Stimulated activated CD4-positive, alpha-beta T cell treated with anti-CD3 and anti-CD28 coated beads, Interleukin-2, amount 100 ng/mL, for 24 hours (primary cell): ENCODE results near the gene KLF13.
A peak's percentile ranks its signal among the peaks of the same experiment; 100 is the strongest.

Source experiments
- DNase-seq, 2 donors: peaks; one replicate each; pipeline ENCODE4 v3.0.0-alpha.2; 2020

KLF13 gene

GRCh38 chr15:31300981-31301672 lies 25.5 kb upstream of the KLF13 start:
- DNase-seq = peak in 1 of 2 donors; percentile 10

GRCh38 chr15:31301673-31301990 lies 25.0 kb upstream of the KLF13 start:
- DNase-seq = no peak

- DNase-seq = peak in 1 of 2 donors; percentile 12
Observed at GRCh38 chr15:31302029-31302657, 24.5 kb upstream of the KLF13 start.

- DNase-seq = peak in 1 of 2 donors; percentile 33
Observed at GRCh38 chr15:31302778-31303725, 23.6 kb upstream of the KLF13 start.

- DNase-seq = no peak
Observed at GRCh38 chr15:31303726-31304648, 22.6 kb upstream of the KLF13 start.

- DNase-seq = no peak
Observed at GRCh38 chr15:31304751-31305365, 21.8 kb upstream of the KLF13 start.

- no peak for DNase-seq
Observed at GRCh38 chr15:31305375-31305774, 21.3 kb upstream of the KLF13 start.

- no peak for DNase-seq
Observed at GRCh38 chr15:31305796-31306425, 20.7 kb upstream of the KLF13 start.

- DNase-seq = no peak
Observed at GRCh38 chr15:31306426-31307269, 20.0 kb upstream of the KLF13 start.

GRCh38 chr15:31307270-31308184 lies 19.1 kb upstream of the KLF13 start:
- no peak for DNase-seq

GRCh38 chr15:31308185-31308639 lies 18.4 kb upstream of the KLF13 start:
- no peak for DNase-seq

- no peak for DNase-seq
Observed at GRCh38 chr15:31309893-31310606, 16.6 kb upstream of the KLF13 start.

- DNase-seq = peak in 1 of 2 donors; percentile 12
Observed at GRCh38 chr15:31311735-31312619, 14.7 kb upstream of the KLF13 start.

- DNase-seq = no peak
Observed at GRCh38 chr15:31313223-31313622, 13.4 kb upstream of the KLF13 start.

GRCh38 chr15:31314380-31314779 lies 12.3 kb upstream of the KLF13 start:
- DNase-seq = no peak

- DNase-seq = no peak
Observed at GRCh38 chr15:31316135-31316795, 10.4 kb upstream of the KLF13 start.

- no peak for DNase-seq
Observed at GRCh38 chr15:31317017-31317416, 9.6 kb upstream of the KLF13 start.
